Body of pancreas (tissue), 4 donors: ENCODE data around the gene SLMAP.

Experiments used
- POLR2A ChIP-seq, 3 donors: fragments of 450-650 bp; IDR thresholded peaks; one replicate each; pipeline ENCODE4 v1.6.1; 2016; ENCODE audit warnings: antibody characterized with exemption in 3 of 3, mild to moderate bottlenecking in 2 of 3
- TF ChIP-seq, protein P1 (sequence below), 7 experiments: fragments of 450-650 bp in 4 of 7; fragments of 200-600 bp in 3 of 7; sonication (generic) in 3 of 7; IDR thresholded peaks; one replicate each; pipeline ENCODE4 v1.5.1; 2016 to 2019; ENCODE audit warnings: antibody characterized with exemption in 7 of 7

DNA sequence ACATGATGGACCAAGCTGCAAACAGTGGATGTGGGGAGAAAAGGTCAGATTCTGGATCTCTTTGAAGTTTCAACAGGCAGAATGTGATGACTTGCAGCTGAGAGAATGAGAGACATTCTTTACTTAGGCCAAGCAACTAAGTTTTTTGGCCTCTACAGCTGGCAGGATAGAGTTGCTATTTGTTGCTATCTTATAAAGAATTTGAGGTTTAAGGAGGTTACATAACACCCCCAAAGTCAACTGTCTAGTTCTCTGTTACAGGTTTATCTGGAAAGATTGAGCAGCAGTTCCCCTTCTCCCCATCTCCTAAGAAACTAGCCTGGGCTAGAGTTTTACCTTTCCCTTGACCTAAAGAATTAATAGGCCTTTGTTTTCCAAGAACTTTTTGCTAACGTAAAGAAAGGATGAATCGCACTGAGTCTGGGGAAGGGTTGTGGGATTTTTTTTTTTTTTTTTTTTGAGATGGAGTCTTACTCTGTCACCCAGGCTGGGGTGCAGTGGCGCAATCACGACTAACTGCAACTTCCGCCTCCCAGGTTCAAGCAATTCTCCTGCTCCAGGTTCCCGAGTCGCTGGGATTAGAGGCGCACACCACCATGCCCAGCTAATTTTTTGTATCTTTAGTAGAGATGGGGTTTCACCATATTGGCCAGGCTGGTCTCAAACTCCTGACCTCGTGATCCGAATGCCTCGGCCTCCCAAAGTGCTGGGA is 26.6 kb upstream of the SLMAP start:
- TF ChIP-seq, protein P1, sequence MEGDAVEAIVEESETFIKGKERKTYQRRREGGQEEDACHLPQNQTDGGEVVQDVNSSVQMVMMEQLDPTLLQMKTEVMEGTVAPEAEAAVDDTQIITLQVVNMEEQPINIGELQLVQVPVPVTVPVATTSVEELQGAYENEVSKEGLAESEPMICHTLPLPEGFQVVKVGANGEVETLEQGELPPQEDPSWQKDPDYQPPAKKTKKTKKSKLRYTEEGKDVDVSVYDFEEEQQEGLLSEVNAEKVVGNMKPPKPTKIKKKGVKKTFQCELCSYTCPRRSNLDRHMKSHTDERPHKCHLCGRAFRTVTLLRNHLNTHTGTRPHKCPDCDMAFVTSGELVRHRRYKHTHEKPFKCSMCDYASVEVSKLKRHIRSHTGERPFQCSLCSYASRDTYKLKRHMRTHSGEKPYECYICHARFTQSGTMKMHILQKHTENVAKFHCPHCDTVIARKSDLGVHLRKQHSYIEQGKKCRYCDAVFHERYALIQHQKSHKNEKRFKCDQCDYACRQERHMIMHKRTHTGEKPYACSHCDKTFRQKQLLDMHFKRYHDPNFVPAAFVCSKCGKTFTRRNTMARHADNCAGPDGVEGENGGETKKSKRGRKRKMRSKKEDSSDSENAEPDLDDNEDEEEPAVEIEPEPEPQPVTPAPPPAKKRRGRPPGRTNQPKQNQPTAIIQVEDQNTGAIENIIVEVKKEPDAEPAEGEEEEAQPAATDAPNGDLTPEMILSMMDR (IDR thresholded peaks at IDR 0.05): no peak
- TF ChIP-seq POLR2A (IDR thresholded peaks at IDR 0.05): no peak
